Esophagus muscularis mucosa (tissue), 3 donors: ENCODE measurements around the gene MTMR10.

Experiments used
- POLR2A ChIP-seq: fragments of 450-650 bp; IDR thresholded peaks from one replicate; pipeline ENCODE4 v1.6.1; 2017; ENCODE audit warnings: antibody characterized with exemption, moderate library complexity, mild to moderate bottlenecking, low read depth
- POLR2AphosphoS5 ChIP-seq, 2 donors: sonication (generic); formaldehyde crosslinking; IDR thresholded peaks; one replicate each; pipeline ENCODE4 v1.6.1; 2017; ENCODE audit warnings: antibody characterized with exemption in 2 of 2
- TF ChIP-seq, protein P1 (sequence below), 3 experiments: fragments of 200-600 bp in 2 of 3; fragments of 450-650 bp in 1 of 3; sonication (generic) in 2 of 3; IDR thresholded peaks; one replicate each; pipeline ENCODE4 v1.5.1; 2017 to 2019; ENCODE audit warnings: antibody characterized with exemption in 3 of 3, mild to moderate bottlenecking in 2 of 3, moderate library complexity in 1 of 3

DNA sequence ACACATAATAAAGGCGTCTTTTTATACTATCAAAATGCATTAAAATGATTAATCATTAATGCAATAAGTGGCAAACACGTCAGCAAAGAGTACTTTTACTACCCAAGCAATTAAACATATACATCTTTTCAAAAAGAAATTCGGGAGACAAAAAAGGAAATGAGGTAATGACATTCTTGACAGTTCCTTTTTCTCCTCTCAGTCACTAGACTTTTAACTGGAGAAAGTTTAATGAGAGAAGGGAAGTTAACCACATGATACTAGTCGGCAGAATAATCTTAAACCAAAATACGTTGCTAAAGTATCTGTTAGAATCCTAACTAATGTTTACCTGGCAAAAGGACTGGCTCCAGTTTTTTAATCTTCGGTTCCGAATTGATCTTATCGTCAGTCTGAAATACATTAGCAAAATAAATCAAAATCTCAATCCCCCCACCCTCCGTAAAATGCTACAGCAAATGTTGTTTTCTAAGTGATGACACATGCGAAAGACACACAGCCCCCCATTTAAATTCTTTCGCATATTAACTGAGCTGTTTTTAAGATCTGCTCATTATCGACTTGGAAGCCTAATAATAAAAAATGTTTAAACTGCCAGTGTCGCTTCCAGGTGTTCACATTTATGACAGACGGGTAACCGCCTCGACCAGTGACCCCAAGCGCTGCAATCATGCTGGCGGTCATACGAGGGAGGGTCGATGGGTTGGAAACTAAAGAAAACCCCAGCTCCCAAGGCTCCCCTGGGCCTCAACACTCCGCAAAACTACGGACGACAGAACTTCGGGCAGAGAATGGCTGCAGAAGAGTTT, 778 bp downstream of the MTMR10 start:
- TF ChIP-seq POLR2A (no peak), POLR2AphosphoS5 (IDR thresholded peaks at IDR 0.05) (no peak)
- TF ChIP-seq, protein P1, sequence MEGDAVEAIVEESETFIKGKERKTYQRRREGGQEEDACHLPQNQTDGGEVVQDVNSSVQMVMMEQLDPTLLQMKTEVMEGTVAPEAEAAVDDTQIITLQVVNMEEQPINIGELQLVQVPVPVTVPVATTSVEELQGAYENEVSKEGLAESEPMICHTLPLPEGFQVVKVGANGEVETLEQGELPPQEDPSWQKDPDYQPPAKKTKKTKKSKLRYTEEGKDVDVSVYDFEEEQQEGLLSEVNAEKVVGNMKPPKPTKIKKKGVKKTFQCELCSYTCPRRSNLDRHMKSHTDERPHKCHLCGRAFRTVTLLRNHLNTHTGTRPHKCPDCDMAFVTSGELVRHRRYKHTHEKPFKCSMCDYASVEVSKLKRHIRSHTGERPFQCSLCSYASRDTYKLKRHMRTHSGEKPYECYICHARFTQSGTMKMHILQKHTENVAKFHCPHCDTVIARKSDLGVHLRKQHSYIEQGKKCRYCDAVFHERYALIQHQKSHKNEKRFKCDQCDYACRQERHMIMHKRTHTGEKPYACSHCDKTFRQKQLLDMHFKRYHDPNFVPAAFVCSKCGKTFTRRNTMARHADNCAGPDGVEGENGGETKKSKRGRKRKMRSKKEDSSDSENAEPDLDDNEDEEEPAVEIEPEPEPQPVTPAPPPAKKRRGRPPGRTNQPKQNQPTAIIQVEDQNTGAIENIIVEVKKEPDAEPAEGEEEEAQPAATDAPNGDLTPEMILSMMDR (IDR thresholded peaks at IDR 0.05), result no peak
